ENCODE results near the gene SGTB.

- TF ChIP-seq, protein P1, sequence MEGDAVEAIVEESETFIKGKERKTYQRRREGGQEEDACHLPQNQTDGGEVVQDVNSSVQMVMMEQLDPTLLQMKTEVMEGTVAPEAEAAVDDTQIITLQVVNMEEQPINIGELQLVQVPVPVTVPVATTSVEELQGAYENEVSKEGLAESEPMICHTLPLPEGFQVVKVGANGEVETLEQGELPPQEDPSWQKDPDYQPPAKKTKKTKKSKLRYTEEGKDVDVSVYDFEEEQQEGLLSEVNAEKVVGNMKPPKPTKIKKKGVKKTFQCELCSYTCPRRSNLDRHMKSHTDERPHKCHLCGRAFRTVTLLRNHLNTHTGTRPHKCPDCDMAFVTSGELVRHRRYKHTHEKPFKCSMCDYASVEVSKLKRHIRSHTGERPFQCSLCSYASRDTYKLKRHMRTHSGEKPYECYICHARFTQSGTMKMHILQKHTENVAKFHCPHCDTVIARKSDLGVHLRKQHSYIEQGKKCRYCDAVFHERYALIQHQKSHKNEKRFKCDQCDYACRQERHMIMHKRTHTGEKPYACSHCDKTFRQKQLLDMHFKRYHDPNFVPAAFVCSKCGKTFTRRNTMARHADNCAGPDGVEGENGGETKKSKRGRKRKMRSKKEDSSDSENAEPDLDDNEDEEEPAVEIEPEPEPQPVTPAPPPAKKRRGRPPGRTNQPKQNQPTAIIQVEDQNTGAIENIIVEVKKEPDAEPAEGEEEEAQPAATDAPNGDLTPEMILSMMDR (IDR thresholded peaks at IDR 0.05; ENCODE audit: low read depth, low read length): peak; percentile 67
- no peak for TF ChIP-seq EZH2phosphoT487 (IDR thresholded peaks at IDR 0.05; ENCODE audit: low read depth)
Measured at GRCh38 chr5:65742565-65743231, 20.8 kb upstream of the SGTB start.
